GM12892 (cell line): ENCODE data around the gene IKBKG.

Source experiments
- POLR2A ChIP-seq: IDR thresholded peaks from 2 replicates; pipeline ENCODE4 v1.6.1; 2011; ENCODE audit warnings: low read depth, low read length, control low read depth
- POLR2AphosphoS5 ChIP-seq: IDR thresholded peaks from 2 replicates; pipeline ENCODE4 v1.6.1; 2011; ENCODE audit warnings: low read depth, low read length, control low read depth
- TAF1 ChIP-seq: IDR thresholded peaks from 2 replicates; pipeline ENCODE4 v1.6.1; 2011; ENCODE audit warnings: low read depth, mild to moderate bottlenecking, control low read depth, low read length, borderline replicate concordance

DNA sequence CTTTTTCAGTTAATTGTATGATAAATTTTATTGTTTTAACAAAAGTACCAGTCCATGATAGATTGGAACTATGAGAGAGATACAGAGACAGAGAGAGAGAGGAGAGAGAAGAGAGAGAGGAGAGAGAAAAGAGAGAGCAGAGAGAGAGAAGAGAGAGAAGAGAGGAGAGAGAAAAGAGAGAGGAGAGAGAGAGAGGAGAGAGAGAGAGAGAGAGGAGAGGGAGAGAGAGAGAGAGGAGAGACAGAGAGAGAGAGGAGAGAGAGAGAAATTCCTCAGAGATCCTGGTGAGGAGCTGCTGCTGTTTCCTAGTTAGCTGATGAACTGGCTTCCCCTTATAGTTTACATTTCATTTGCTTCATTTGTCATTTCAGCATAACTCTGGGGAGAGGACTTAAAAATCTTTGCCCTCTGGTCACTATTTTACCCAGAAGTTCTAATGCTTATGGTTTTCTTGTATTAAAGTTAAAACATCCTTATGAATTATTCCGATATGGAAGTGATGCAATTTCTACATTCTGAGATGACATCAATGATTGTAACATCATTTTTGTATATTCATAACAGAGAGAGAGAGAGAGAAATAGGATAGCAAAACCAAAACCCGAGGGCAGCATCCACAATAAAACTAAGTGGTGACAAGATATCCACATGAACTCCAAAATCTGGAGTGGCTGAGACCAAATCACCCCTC is 48.3 kb downstream of the IKBKG start:
- no peak for TF ChIP-seq POLR2AphosphoS5
- no peak for TF ChIP-seq POLR2A
- TF ChIP-seq TAF1 = no peak
